Measurements from ENCODE around the gene CTDSPL.

DNA sequence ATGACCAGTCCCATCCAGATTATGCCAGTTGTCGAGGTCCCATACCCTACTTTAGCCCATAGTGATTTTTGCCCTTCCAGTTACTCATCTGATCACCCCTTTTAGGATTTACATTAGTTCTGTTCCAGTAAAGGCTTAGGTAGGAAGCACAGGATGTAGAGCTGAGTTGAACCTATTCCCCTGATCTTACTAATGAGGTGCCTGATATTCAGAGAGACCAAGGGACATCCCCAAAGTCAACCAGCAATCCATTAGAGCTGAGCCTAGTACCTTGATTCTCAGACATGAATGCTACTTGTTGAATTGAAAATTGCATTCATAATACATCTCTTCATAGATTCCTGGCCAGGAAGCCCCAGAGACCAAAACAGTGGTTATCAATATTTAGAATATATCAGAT is 24.7 kb downstream of the CTDSPL start:
- TF ChIP-seq ZNF8 (CRISPR knock-in tag; IDR thresholded peaks at IDR 0.05) = no peak
- TF ChIP-seq ZNF70 (CRISPR knock-in tag; IDR thresholded peaks at IDR 0.05) = no peak
- TF ChIP-seq, protein P1, sequence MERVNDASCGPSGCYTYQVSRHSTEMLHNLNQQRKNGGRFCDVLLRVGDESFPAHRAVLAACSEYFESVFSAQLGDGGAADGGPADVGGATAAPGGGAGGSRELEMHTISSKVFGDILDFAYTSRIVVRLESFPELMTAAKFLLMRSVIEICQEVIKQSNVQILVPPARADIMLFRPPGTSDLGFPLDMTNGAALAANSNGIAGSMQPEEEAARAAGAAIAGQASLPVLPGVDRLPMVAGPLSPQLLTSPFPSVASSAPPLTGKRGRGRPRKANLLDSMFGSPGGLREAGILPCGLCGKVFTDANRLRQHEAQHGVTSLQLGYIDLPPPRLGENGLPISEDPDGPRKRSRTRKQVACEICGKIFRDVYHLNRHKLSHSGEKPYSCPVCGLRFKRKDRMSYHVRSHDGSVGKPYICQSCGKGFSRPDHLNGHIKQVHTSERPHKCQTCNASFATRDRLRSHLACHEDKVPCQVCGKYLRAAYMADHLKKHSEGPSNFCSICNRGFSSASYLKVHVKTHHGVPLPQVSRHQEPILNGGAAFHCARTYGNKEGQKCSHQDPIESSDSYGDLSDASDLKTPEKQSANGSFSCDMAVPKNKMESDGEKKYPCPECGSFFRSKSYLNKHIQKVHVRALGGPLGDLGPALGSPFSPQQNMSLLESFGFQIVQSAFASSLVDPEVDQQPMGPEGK (CRISPR knock-in tag; IDR thresholded peaks at IDR 0.05; ENCODE audit: borderline replicate concordance) = no peak
- no peak for TF ChIP-seq PPARA (CRISPR knock-in tag; IDR thresholded peaks at IDR 0.05; ENCODE audit: borderline replicate concordance)
- TF ChIP-seq SNAI2 (CRISPR knock-in tag; IDR thresholded peaks at IDR 0.05) = no peak
- TF ChIP-seq, protein P2, sequence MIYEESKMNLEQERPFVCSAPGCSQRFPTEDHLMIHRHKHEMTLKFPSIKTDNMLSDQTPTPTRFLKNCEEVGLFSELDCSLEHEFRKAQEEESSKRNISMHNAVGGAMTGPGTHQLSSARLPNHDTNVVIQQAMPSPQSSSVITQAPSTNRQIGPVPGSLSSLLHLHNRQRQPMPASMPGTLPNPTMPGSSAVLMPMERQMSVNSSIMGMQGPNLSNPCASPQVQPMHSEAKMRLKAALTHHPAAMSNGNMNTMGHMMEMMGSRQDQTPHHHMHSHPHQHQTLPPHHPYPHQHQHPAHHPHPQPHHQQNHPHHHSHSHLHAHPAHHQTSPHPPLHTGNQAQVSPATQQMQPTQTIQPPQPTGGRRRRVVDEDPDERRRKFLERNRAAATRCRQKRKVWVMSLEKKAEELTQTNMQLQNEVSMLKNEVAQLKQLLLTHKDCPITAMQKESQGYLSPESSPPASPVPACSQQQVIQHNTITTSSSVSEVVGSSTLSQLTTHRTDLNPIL (CRISPR knock-in tag; IDR thresholded peaks at IDR 0.05; ENCODE audit: low read depth) = no peak
- no peak for TF ChIP-seq RARB (CRISPR knock-in tag; IDR thresholded peaks at IDR 0.05)
- no peak for TF ChIP-seq ZFP30 (CRISPR knock-in tag; IDR thresholded peaks at IDR 0.05)
- TF ChIP-seq GLIS3 (CRISPR knock-in tag; IDR thresholded peaks at IDR 0.05) = no peak
- TF ChIP-seq ZC3H10 (CRISPR knock-in tag; IDR thresholded peaks at IDR 0.05) = no peak

Data from SK-N-SH treated with all-trans-retinoic acid at 6 μM for 48 hours (cell line).